CD4-positive, alpha-beta T cell treated with Interleukin-17A for 1 hour (primary cell): ENCODE data around the gene SULT4A1.

Experiments
- DNase-seq: peaks from one replicate; pipeline ENCODE4 v3.0.0-alpha.2; 2020

SULT4A1 gene

GRCh38 chr22:43796567-43796966, 65.7 kb downstream of the SULT4A1 start:
- no peak for DNase-seq

GRCh38 chr22:43795320-43795719, 67.0 kb downstream of the SULT4A1 start:
- DNase-seq: no peak

GRCh38 chr22:43792905-43793304, 69.4 kb downstream of the SULT4A1 start:
- DNase-seq: no peak

GRCh38 chr22:43789452-43789851, 72.9 kb downstream of the SULT4A1 start:
- DNase-seq: no peak

DNA sequence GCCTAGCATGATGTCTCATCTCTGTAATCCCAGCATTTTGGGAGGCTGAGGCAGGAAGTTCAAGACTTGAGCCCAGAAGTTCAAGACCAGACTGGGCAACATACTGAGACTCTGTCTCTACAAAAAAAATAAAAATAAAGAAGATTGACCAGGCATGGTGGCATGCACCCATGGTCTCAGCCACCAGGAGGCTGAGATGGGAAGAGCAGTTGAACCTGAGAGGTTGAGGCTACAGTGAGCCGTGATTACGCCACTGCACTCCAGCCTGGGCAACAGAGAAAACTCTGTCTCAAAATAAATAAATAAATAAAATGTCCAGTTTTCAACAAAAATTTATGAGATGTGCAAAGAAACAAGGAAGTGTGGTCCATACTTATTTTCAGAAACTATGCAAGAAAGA, 78.5 kb downstream of the SULT4A1 start:
- no peak for DNase-seq

DNA sequence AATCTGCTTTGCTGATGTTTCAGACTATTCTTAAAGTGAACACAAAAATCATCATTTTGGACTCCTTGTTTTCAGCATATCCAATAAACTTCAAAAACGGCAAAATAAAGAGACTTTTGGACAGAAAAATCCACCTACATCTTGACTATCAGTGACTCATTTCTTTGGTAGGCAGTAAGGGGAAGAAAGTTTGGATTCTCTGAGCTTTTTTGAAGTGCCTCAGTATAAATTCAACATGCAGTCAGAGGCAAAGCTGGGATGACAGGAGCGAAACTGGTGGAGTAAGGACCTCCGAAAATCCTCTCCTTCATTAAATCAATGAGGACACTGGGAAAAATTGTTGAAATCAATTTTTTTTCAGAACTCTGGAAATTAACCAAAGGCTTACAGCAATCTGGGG, 79.9 kb downstream of the SULT4A1 start:
- DNase-seq: no peak

- no peak for DNase-seq
Measured at GRCh38 chr22:43777286-43777685, 85.0 kb downstream of the SULT4A1 start.

DNA sequence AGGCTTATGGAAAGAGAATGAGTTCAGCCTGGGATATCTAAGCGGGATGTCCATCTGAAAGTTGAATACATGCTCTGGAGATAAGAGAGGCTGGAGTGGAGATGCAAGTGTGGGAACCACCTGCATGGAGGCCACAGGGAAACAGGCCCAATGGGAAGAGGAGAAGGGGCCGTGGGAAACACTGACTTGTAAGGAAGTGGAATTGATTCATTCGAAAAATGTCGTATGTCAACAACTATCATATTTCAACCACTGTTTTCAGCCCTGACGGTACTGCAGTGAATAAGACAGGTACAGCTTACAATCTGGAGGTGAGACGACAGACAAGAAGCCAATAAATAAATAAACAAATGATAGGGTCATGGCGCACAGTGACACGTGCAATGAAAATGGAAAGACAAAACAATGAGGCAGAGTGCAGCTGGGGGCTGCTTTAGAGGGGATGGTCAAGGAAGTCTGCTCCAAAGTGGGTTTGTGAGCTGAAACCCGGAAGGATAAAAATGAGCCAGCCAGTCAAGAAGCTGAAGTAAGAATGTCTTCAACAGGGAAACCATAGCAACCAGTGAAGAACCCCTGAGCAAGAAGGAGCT, 86.1 kb downstream of the SULT4A1 start:
- DNase-seq: no peak
